Body of pancreas (tissue), 4 donors: ENCODE results near the gene UTF1. TPM values are rescaled to one million over a fixed set of nuclear protein-coding genes. Genes with fewer than 3 reads are reported as not detected.

ENCODE experiments used
- ATAC-seq: fragments of 150-250 bp; one replicate; pipeline ENCODE4 v1.9.1; 2016
- DNase-seq, 4 donors: peaks; one replicate each; pipeline ENCODE4 v3.0.0-alpha.2; 2019
- H3K27ac ChIP-seq, 4 donors: fragments of 200-600 bp; sonication (generic); 1 replicate in 3 of 4; 2 replicates in 1 of 4; pipeline versions ENCODE4 v1.5.1 to v1.6.1; 2016 to 2019; ENCODE audit warnings: mild to moderate bottlenecking in 1 of 4, mixed read lengths in 1 of 4, moderate library complexity in 1 of 4
- H3K27me3 ChIP-seq, 2 donors: fragments of 200-600 bp; sonication (generic); one replicate each; pipeline ENCODE4 v1.6.0; 2016; ENCODE audit warnings: mild to moderate bottlenecking in 1 of 2
- H3K36me3 ChIP-seq, 2 donors: fragments of 200-600 bp; sonication (generic); replicated peaks in 1 of 2; 2 replicates each; pipeline ENCODE4 v1.5.1; 2016; ENCODE audit warnings: low read depth in 2 of 2; ENCODE audit not compliant: insufficient read depth in 1 of 2
- H3K4me1 ChIP-seq: fragments of 200-600 bp; sonication (generic); one replicate; pipeline ENCODE4 v1.6.0; 2016
- H3K4me3 ChIP-seq, 2 donors: fragments of 200-600 bp; sonication (generic); 1 replicate in 1 of 2; 2 replicates in 1 of 2; pipeline ENCODE4 v1.5.1; 2016 to 2019
- H3K9me3 ChIP-seq, 3 donors: fragments of 200-600 bp; sonication (generic); 1 replicate in 2 of 3; 2 replicates in 1 of 3; pipeline ENCODE4 v1.5.1; 2016
- CTCF ChIP-seq, 7 experiments: fragments of 450-650 bp in 4 of 7; fragments of 200-600 bp in 3 of 7; sonication (generic) in 3 of 7; IDR thresholded peaks; one replicate each; pipeline ENCODE4 v1.5.1; 2016 to 2019; ENCODE audit warnings: antibody characterized with exemption in 7 of 7
- POLR2A ChIP-seq, 3 donors: fragments of 450-650 bp; IDR thresholded peaks; one replicate each; pipeline ENCODE4 v1.6.1; 2016; ENCODE audit warnings: antibody characterized with exemption in 3 of 3, mild to moderate bottlenecking in 2 of 3
- WGBS, 2 donors: methylation state at CpG; one replicate each; pipeline ENCODE4 v1.1.5; 2017; 5-methylcytosine and 5-hydroxymethylcytosine counted together
- intact Hi-C: fragments of 100-400 bp; cut with DNase I; formaldehyde crosslinking; loops from one replicate; pipeline ENCODE4 v1.15.1; 2023
- total RNA-seq, 2 donors: library from RNA; depleted of rRNA; stranded (reverse); fragments of >200 nt; gene quantifications; one replicate each; pipeline ENCODE4 v1.1.0, GENCODE V29; 2016

The UTF1 gene
- total RNA-seq, 2 donors from 2014 or later, result not detected

GRCh38 chr10:133203652-133204195 lies 26.3 kb upstream of the UTF1 start:
- TF ChIP-seq CTCF (IDR thresholded peaks at IDR 0.05) (no peak), POLR2A (IDR thresholded peaks at IDR 0.05) (no peak)
- Histone ChIP-seq H3K9me3 (no peaks in the 10 kb centered on the region), H3K4me1 (no peaks in the 10 kb centered on the region), H3K36me3 (no peaks in the 10 kb centered on the region), H3K27ac (no peak overlapping the region), H3K4me3 (no peak overlapping the region), H3K27me3 (no peaks in the 10 kb centered on the region)
- whole genome bisulfite sequencing, 2 donors, result 67 to 82% methylated on average over 18 to 31 of the region's 31 CpGs
- DNase-seq (no peak), ATAC-seq (no peak)
- intact Hi-C loops, result no loop called here

- DNase-seq, result no peak
Measured at GRCh38 chr10:133204226-133205015, 25.6 kb upstream of the UTF1 start.

GRCh38 chr10:133205146-133205545 lies 24.9 kb upstream of the UTF1 start:
- DNase-seq (no peak), ATAC-seq (no peak)
- intact Hi-C loops, result no loop called here
- WGBS, 2 donors, result 57 to 58% methylated on average over 4 to 20 of the region's 23 CpGs
- H3K27ac ChIP-seq, result no peak overlapping the region
- H3K4me3 ChIP-seq, result no peak overlapping the region
- H3K27me3 ChIP-seq, result no peaks in the 10 kb centered on the region
- H3K4me1 ChIP-seq, result no peaks in the 10 kb centered on the region
- TF ChIP-seq CTCF (IDR thresholded peaks at IDR 0.05) (no peak), POLR2A (IDR thresholded peaks at IDR 0.05) (no peak)
- no peaks in the 10 kb centered on the region for H3K9me3 ChIP-seq
- no peaks in the 10 kb centered on the region for H3K36me3 ChIP-seq

More at GRCh38 chr10:133204226-133205015, 25.6 kb upstream of the UTF1 start:
- intact Hi-C loops, result no loop called here
- no peaks in the 10 kb centered on the region for H3K36me3 ChIP-seq
- H3K27ac ChIP-seq, result no peak overlapping the region
- ATAC-seq, result no peak
- no peak overlapping the region for H3K4me3 ChIP-seq
- no peaks in the 10 kb centered on the region for H3K27me3 ChIP-seq
- no peaks in the 10 kb centered on the region for H3K4me1 ChIP-seq
- TF ChIP-seq POLR2A (IDR thresholded peaks at IDR 0.05) (no peak), CTCF (IDR thresholded peaks at IDR 0.05) (no peak)
- H3K9me3 ChIP-seq, result no peaks in the 10 kb centered on the region
- 79% methylated on average over 25 to 37 of the region's 38 CpGs for WGBS, 2 donors

GRCh38 chr10:133206356-133207040 lies 23.5 kb upstream of the UTF1 start:
- 64 to 66% methylated on average over 9 to 12 of the region's 17 CpGs for WGBS, 2 donors
- intact Hi-C loops, result no loop called here
- H3K4me1 ChIP-seq, result no peaks in the 10 kb centered on the region
- no peak for DNase-seq
- no peaks in the 10 kb centered on the region for H3K9me3 ChIP-seq
- ATAC-seq, result no peak
- no peaks in the 10 kb centered on the region for H3K36me3 ChIP-seq
- no peak overlapping the region for H3K27ac ChIP-seq
- H3K4me3 ChIP-seq, result no peak overlapping the region
- TF ChIP-seq CTCF (IDR thresholded peaks at IDR 0.05) (no peak), POLR2A (IDR thresholded peaks at IDR 0.05) (no peak)
- no peaks in the 10 kb centered on the region for H3K27me3 ChIP-seq
